ENCODE measurements around the gene TRIM40.

DNA sequence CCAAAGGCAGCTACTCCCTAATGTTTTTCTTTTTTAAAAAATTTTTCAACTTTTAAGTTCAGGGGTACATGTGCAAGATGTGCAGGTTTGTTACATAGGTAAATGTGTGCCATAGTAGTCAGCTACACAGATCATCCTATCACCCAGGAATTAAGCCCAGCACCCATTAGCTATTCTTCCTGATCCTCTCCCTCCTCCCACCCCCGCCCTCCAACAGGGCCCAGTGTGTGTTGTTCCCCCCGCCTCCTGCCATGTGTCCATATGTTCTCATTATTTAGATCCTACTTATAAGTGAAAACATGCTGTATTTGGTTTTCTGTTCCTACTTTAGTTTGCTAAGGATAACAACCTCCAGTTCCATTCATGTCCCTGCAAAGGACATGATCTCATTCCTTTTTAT lies 39.8 kb downstream of the TRIM40 start:
- TF ChIP-seq, protein P1, sequence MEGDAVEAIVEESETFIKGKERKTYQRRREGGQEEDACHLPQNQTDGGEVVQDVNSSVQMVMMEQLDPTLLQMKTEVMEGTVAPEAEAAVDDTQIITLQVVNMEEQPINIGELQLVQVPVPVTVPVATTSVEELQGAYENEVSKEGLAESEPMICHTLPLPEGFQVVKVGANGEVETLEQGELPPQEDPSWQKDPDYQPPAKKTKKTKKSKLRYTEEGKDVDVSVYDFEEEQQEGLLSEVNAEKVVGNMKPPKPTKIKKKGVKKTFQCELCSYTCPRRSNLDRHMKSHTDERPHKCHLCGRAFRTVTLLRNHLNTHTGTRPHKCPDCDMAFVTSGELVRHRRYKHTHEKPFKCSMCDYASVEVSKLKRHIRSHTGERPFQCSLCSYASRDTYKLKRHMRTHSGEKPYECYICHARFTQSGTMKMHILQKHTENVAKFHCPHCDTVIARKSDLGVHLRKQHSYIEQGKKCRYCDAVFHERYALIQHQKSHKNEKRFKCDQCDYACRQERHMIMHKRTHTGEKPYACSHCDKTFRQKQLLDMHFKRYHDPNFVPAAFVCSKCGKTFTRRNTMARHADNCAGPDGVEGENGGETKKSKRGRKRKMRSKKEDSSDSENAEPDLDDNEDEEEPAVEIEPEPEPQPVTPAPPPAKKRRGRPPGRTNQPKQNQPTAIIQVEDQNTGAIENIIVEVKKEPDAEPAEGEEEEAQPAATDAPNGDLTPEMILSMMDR (IDR thresholded peaks at IDR 0.05), result no peak
- no peak for TF ChIP-seq POLR2A (IDR thresholded peaks at IDR 0.05)
